Right kidney (tissue), 1 donor: ENCODE data around the gene CLRN1.

Experiments used
- DNase-seq: peaks from one replicate; pipeline ENCODE4 v3.0.0-alpha.2; 2016

The CLRN1 gene

DNA sequence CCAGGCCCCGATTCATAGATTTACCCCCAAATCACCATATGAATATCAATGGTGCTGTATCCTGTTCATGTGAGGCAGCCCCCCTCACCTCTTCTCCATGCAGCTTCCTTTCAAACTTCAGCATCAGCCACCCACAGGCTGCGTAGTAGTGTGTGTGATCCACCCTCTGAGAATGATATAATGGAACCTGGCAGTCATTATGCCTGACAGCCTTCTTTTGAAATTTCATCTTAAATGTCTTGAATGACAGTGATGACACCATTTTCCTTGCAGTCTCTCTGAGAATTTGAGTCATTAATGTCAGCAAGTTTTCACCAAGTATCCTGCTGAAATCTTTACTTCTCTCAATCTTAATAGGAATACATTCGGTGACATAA, 3.5 kb upstream of the CLRN1 start:
- no peak for DNase-seq

GRCh38 chr3:150975086-150975991, 2.8 kb upstream of the CLRN1 start:
- no peak for DNase-seq

DNA sequence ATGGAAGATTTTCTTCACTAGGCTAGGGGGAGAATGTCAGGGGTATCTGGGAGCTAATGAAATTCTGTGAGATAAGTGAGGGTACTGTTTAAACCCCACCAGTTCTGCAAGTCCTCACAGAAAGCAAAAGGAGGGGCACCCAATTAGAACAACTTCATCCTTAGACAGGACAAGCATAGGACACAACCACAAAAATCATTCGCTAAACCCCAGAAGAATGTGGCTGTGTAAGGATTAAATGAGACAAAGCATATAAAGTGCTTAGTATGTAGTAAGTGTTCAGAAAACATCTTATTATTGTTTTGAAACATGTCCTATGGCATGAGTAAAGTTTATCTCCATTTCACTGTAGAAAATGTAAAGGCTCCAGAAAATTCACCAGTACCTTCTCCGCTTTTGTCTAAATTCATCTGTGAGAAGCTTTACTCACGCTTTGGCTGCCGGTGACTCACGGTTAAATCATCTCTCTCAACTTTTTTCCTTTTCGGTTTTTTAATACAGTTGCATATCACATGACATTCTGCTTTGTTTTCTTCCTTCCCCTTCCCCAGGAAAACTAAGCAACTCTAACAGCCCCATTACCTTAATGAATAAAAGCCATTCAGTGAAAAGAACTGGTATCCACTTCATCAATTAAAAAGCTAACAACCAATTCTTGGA, 1.7 kb downstream of the CLRN1 start:
- DNase-seq: no peak

DNA sequence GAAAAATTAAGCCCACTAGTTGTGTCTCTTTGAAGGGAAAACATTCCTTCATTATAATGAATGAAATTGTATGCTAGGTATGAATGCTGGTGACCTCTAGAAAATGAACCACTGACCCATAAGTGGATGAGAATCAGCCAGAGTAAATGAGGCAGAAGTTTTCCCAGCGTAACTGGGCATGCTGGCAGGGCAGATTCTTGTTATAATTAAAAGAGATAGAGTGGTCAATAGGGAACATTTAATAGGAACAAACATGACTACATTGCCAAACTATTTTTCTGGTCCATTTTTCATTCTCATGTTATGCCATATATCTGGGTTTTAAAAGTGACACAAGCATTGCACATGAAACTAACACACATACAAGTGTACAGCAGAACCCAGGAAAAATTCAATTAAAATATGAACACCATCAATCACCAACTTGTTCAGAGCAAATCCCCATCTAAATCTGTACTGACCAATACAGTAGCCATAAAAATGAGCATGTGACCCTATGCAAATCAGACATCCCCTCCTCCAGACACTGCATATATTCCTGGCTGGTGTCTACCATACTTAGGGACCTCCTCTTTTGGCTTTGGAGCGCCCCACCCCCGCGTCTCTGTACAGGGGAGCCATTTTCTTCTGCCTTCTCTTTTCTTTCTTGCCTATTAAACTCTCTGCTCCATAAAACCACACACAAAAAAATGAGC, 4.0 kb downstream of the CLRN1 start:
- DNase-seq: no peak

GRCh38 chr3:150965436-150965835, 7.1 kb downstream of the CLRN1 start:
- DNase-seq: no peak

DNA sequence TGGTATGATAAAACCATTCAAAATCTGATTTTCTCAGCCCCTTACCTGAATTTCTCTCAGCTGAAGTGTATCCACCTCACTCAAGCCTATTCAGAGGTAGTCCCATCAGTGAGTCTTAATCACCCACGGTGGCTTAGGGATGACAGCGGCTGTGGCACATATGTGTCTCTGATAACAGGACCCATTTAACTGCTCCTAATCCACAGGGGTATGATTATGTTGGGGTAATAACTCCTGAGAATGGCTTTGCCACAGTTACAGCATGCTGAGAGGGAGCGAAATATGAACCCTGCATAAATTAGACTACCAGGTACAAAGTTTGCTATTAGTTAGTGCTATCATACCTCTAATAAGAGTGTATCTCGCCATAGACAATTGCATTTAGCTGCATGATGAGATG, 10.6 kb downstream of the CLRN1 start:
- DNase-seq: no peak

GRCh38 chr3:150960708-150961684, 11.5 kb downstream of the CLRN1 start:
- DNase-seq: no peak

DNA sequence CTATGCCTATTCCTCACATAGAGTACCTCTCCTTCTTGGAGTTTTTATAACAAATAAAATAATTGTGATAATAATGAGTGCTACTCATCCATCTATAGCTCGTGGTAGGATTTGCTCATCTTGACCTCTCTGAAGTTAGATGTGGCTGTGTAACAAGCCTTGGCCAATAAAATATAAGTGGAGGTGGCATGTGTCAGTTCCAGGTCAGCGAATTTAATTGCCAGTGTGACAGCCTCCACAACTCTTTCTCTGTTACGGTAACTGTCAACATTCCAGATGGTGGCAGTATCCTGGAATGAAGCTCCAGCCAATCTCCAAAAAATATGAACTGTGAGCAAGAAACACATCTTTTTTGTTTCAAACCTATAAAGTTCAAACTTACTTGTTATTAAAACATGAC, 13.8 kb downstream of the CLRN1 start:
- DNase-seq: peak; percentile 30

- DNase-seq: no peak
Measured at GRCh38 chr3:150956376-150956775, 16.2 kb downstream of the CLRN1 start.

DNA sequence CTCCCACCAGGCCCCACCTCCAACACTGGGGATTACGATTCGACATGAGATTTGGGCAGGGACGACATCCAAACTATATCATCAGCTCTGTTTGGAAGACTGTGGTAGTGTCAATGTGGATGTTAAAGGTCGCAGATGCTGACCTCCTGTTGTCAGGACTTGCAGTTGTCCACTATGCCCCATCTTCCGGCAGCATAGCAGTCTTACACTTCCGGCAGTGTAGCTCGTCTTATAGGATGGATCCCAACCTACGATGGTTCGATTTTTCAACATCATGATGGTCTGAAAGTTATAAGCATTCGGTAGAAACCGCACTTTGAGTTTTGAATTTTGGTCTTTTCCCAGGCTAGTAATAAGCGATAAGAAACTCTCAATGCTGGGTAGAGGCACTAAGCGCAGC, 20.6 kb downstream of the CLRN1 start:
- no peak for DNase-seq

DNA sequence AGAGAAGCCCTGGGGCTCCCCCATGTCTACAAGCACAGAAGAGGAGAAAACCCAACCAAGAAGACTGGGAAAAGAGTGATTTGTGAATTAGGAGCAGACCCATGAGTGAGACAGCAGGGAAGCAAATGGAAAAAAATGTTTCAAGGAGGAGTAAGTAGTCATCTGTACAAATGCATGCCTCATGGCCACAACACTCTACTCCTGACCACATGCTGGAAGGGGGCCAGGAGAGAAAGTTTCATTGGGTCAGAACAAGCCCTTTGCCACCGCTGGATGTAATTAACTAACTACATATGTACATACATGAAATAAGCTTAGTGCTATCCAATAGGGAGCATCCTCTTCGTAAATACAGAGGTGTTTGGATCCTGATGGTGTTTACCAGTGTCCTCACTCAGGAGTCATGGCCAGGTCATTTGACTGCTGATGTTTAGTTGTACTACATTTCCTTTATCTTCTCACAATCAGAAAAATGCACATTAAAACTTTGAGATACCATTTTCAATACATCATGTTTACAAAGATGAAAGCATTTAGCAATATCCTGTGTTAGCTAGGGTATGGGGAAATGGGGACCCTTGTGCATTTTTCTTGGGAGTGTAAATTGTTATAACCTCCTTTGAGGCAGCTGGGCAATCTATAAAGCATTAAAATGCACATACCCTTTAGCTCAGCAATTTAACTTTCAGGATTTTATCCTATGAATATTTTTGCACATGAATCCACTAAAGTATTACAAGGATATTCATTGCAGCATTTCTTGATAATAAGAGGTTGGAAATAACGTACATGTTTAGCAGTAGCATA, 27.1 kb downstream of the CLRN1 start:
- no peak for DNase-seq

DNA sequence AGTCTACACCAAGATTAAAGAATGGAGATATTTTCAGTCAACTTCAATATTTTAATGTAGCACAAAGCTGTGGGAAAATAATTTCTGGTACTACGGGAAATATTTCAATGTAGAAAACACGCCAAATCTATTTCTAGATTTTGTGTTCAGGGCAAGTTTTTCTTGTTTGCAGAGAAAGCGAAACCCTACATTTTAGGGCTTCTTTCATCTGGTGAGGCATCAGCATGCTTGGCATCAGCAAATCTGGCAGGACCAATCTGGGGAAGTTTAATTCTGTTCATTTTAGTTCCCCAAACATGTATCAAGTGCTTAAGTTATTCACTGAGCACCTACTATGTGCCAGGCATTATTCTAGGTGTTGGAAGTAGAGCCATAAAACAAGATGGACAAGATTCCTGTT, 30.3 kb downstream of the CLRN1 start:
- no peak for DNase-seq

- no peak for DNase-seq
Measured at GRCh38 chr3:150936693-150937092, 35.8 kb downstream of the CLRN1 start.

DNA sequence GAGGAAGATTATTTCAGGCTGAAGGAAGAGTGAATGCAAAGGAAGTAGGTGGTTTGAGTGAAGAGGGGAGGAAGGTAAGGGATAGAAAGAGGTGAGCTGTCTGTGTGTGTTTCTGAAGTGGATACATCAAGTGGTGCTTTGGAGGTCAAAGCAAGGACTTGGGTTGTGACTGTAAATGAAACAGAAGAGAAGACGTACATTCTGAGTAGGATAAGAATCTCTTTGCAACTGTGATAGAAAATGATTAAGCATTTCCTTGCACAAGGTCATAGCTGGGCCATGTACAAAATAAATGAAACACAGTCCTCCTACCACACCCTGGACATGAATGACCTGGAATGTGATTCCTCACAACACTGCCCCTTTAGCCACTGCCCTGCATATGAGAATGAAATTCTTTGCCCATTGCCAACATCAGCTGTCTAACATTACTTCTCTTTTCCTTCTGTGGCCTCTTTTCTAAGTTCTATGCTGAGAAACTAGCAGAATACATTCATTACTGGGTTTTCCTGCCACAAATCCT, 39.0 kb downstream of the CLRN1 start:
- no peak for DNase-seq

DNA sequence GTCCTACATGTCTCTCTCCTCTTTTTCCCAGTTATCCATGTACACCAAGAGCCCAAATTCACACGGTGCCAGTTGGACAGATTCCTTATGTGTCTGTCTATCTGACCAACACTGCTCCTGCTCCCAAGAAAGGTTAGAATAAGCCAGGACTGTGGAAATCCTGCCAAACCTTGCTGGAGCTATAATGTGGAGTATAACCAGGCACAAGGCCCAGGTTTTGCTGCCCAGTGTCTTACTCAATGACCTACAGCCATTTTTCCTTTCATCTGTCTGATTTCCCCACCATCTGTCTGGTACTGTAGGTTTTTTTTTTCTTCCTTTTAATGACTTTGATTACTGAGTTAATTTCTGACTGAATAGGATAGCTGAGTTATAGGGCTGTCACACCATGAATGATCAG, 40.8 kb downstream of the CLRN1 start:
- DNase-seq: no peak

GRCh38 chr3:150930839-150931238, 41.7 kb downstream of the CLRN1 start:
- no peak for DNase-seq

DNA sequence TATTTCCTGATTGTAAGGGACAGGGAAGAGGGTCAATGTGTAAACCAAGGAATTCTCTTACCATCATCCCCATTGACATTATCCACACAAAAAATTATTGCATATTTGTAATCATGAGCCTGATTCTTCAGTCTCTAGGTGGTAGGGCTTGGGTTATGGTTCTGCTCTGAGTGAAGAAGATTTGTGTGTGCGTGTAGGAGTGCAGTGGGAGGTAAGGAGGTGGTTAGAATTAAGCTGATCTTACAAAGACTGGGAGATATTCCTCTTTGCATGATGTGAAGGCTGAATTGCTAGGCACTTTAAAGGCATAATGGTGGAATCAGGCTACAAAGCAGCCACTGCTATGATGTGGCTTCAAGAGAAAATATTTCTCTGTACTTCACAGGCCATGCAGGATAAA, 44.3 kb downstream of the CLRN1 start:
- no peak for DNase-seq

DNA sequence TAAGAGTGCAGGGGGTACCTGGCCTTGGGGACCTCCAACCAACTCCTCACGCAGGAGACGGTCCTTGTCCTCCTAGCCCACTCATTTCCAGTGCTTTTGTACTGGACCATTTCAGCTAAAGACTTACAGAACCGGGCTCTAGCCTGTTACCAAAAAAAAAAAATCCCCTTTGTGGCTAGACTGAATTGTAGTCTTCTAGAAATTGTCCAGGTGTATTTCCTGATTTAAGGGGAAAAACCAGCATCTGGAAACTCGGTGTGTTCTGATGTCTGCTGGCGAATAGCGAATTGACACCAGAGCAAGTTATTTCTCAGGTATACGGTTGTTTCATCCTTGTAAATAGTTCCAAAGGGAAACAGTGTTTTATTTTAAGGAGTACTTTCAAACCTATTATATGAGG, 46.2 kb downstream of the CLRN1 start:
- DNase-seq: no peak

- peak; percentile 54 for DNase-seq
Measured at GRCh38 chr3:150925751-150926201, 46.8 kb downstream of the CLRN1 start.

- no peak for DNase-seq
Measured at GRCh38 chr3:150922611-150923010, 49.9 kb downstream of the CLRN1 start.

GRCh38 chr3:150921209-150921608, 51.3 kb downstream of the CLRN1 start:
- no peak for DNase-seq
